Progenitor cell of endocrine pancreas (in vitro differentiated cells): ENCODE results near the gene USP15. TPM values are rescaled to one million over a fixed set of nuclear protein-coding genes. Genes with fewer than 3 reads are reported as not detected.

Source experiments
- DNase-seq: peaks from one replicate; pipeline ENCODE4 v3.0.0; 2021; ENCODE audit warnings: low spot score; ENCODE audit not compliant: unreplicated experiment
- H3K27ac Mint-ChIP-seq: 2 replicates; pipeline ENCODE4 v1.8.0; 2021; ENCODE audit warnings: mild to moderate bottlenecking, moderate library complexity, mixed read lengths
- H3K27me3 Mint-ChIP-seq: 2 replicates; pipeline ENCODE4 v1.8.0; 2021; ENCODE audit warnings: mixed read lengths
- H3K36me3 Mint-ChIP-seq: 2 replicates; pipeline ENCODE4 v1.8.0; 2022; ENCODE audit warnings: mixed read lengths; ENCODE audit not compliant: insufficient read depth
- H3K4me1 Mint-ChIP-seq: 2 replicates; pipeline ENCODE4 v1.8.0; 2021; ENCODE audit warnings: low read depth, mixed read lengths
- H3K4me3 Mint-ChIP-seq: 2 replicates; pipeline ENCODE4 v1.8.0; 2021; ENCODE audit warnings: low read depth, mild to moderate bottlenecking, moderate library complexity, mixed read lengths
- H3K9me3 Mint-ChIP-seq: 2 replicates; pipeline ENCODE4 v1.8.0; 2021; ENCODE audit warnings: low read depth, mixed read lengths
- CTCF ChIP-seq: fragments of 200-600 bp; sonication (generic); IDR thresholded peaks from one replicate; pipeline ENCODE4 v1.5.0; 2021; ENCODE audit warnings: antibody characterized with exemption, mild to moderate bottlenecking; ENCODE audit not compliant: unreplicated experiment
- total RNA-seq: library from RNA; stranded (reverse); gene quantifications from 2 replicates; pipeline ENCODE4 v1.2.1, GENCODE V29; 2021

The USP15 gene
- total RNA-seq, 1 donor from 2014 or later = 43.3 TPM

DNA sequence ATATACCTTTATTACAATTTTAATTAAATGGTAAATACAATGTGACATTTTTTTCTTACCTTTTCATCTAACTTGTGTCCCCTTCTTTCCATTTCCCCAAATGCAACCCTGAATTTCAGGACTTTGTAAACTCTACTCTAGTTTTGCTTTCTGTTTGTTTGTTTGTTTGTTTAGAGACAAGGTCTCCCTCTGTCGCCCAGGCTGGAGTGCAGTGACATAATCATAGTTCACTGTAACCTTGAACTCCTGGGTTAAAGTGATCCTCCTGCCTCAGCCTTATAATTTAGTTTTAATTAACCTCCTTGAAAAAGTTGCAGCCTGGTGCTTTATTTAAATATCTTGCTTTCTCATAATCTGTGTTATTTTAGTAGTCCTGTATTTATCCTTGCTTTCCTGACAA, 147.4 kb downstream of the USP15 start:
- no peak for TF ChIP-seq CTCF
- H3K4me1 Mint-ChIP-seq = no peaks in the 10 kb centered on the region
- no peak for DNase-seq
- no peaks in the 10 kb centered on the region for H3K27me3 Mint-ChIP-seq
- H3K4me3 Mint-ChIP-seq = no peak overlapping the region
- no peaks in the 10 kb centered on the region for H3K9me3 Mint-ChIP-seq
- H3K36me3 Mint-ChIP-seq = peaks cover 7% of the 10 kb centered on the region
- no peak overlapping the region for H3K27ac Mint-ChIP-seq

GRCh38 chr12:62409068-62409467, 148.9 kb downstream of the USP15 start:
- Mint-ChIP-seq H3K4me3 (no peak overlapping the region), H3K36me3 (peaks cover 3% of the 10 kb centered on the region), H3K27ac (no peak overlapping the region), H3K9me3 (no peaks in the 10 kb centered on the region), H3K4me1 (no peaks in the 10 kb centered on the region), H3K27me3 (no peaks in the 10 kb centered on the region)
- no peak for TF ChIP-seq CTCF
- no peak for DNase-seq

DNA sequence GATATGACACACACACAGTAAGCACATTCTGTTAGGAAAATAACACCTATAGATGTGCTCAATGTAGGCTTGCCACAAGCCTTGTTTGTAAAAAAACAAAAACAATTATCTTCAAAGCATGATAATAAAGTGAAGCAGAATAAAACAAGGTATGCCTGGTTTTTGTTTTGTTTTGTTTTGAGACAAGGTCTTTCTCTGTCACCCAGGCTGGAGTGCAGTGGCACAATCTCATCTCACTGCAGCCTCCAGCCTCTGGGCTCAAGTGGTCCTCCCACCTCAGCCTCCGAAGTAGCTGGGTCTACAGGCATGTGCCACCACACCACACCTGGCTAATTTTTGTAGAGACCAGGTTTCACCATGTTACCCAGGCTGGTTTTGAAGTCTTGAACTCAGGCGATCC, 154.0 kb downstream of the USP15 start:
- no peak for TF ChIP-seq CTCF
- H3K27me3 Mint-ChIP-seq = no peaks in the 10 kb centered on the region
- H3K4me3 Mint-ChIP-seq = no peak overlapping the region
- H3K27ac Mint-ChIP-seq = peak overlapping the region; percentile 26
- H3K4me1 Mint-ChIP-seq = no peaks in the 10 kb centered on the region
- peaks cover 7% of the 10 kb centered on the region for H3K9me3 Mint-ChIP-seq
- H3K36me3 Mint-ChIP-seq = no peaks in the 10 kb centered on the region
- DNase-seq = no peak

GRCh38 chr12:62426089-62426488, 165.9 kb downstream of the USP15 start:
- no peak overlapping the region for H3K27ac Mint-ChIP-seq
- peaks cover 2% of the 10 kb centered on the region for H3K36me3 Mint-ChIP-seq
- peaks cover 13% of the 10 kb centered on the region for H3K27me3 Mint-ChIP-seq
- peaks cover 31% of the 10 kb centered on the region for H3K9me3 Mint-ChIP-seq
- H3K4me3 Mint-ChIP-seq = no peak overlapping the region
- TF ChIP-seq CTCF = no peak
- no peaks in the 10 kb centered on the region for H3K4me1 Mint-ChIP-seq
- no peak for DNase-seq

DNA sequence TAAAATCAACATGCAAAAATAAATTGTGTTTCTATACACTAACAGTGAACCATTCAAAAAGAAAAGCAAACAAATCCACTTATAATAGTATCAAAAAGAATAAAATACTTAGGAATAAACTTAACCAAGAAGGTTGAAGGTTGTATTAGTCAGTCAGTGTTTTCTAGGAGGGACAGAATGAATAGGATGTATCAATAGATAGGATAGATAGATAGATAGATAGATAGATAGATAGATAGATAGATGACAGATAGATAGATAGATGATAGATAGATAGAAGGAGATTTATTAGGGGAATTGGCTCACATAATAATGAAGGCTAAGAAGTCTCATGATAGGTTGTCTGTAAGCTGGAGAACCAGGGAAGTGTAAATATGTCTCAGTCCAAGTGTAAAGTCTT, 169.3 kb downstream of the USP15 start:
- Mint-ChIP-seq H3K27me3 (peaks cover 35% of the 10 kb centered on the region), H3K36me3 (peaks cover 1% of the 10 kb centered on the region), H3K4me3 (no peak overlapping the region), H3K4me1 (no peaks in the 10 kb centered on the region), H3K27ac (no peak overlapping the region), H3K9me3 (peaks cover 14% of the 10 kb centered on the region)
- no peak for TF ChIP-seq CTCF
- no peak for DNase-seq
